Peyer's patch (tissue), 4 donors: ENCODE results near the gene TRAPPC13. TPM values are rescaled to one million over a fixed set of nuclear protein-coding genes. Genes with fewer than 3 reads are reported as not detected.

ENCODE experiments used
- DNase-seq, 3 donors: peaks; one replicate each; pipeline ENCODE4 v3.0.0-alpha.2; 2017 to 2019
- H3K27ac ChIP-seq, 4 donors: fragments of 200-600 bp; sonication (generic); one replicate each; pipeline ENCODE4 v1.5.1; 2016 to 2019
- H3K27me3 ChIP-seq, 2 donors: fragments of 200-600 bp; sonication (generic); one replicate each; pipeline ENCODE4 v1.5.1; 2019
- H3K36me3 ChIP-seq, 3 donors: fragments of 200-600 bp; sonication (generic); one replicate each; pipeline ENCODE4 v1.5.1; 2016 to 2019
- H3K4me1 ChIP-seq, 4 donors: fragments of 200-600 bp; sonication (generic); one replicate each; pipeline ENCODE4 v1.5.1; 2016 to 2019
- H3K4me3 ChIP-seq, 4 donors: fragments of 200-600 bp; sonication (generic); 1 replicate in 3 of 4; 2 replicates in 1 of 4; pipeline ENCODE4 v1.5.1; 2016 to 2019; ENCODE audit warnings: mild to moderate bottlenecking in 1 of 4
- H3K9me3 ChIP-seq, 4 donors: fragments of 200-600 bp; sonication (generic); one replicate each; pipeline ENCODE4 v1.5.1; 2016 to 2019; ENCODE audit warnings: mild to moderate bottlenecking in 1 of 4
- CTCF ChIP-seq, 6 experiments: fragments of 450-650 bp in 4 of 6; fragments of 200-600 bp in 2 of 6; sonication (generic) in 1 of 6; IDR thresholded peaks; one replicate each; pipeline ENCODE4 v1.5.1; 2017 to 2019; ENCODE audit warnings: antibody characterized with exemption in 6 of 6, mild to moderate bottlenecking in 3 of 6, moderate library complexity in 1 of 6
- POLR2A ChIP-seq, 2 donors: fragments of 450-650 bp; IDR thresholded peaks; one replicate each; pipeline ENCODE4 v1.5.1; 2017; ENCODE audit warnings: antibody characterized with exemption in 2 of 2, mild to moderate bottlenecking in 2 of 2, moderate library complexity in 2 of 2
- small RNA-seq, 2 donors: library from RNA; depleted of rRNA; stranded (forward); fragments of <200 nt; gene quantifications; one replicate each; pipeline ENCODE3, GENCODE V24; 2016
- total RNA-seq, 4 donors: library from RNA; depleted of rRNA; stranded (reverse); fragments of >200 nt; gene quantifications; one replicate each; pipeline ENCODE4 v1.1.0, GENCODE V29; 2016

Gene TRAPPC13
- total RNA-seq, 4 donors from 2014 or later, result 19.0 to 27.1 (median 24.9) TPM

DNA sequence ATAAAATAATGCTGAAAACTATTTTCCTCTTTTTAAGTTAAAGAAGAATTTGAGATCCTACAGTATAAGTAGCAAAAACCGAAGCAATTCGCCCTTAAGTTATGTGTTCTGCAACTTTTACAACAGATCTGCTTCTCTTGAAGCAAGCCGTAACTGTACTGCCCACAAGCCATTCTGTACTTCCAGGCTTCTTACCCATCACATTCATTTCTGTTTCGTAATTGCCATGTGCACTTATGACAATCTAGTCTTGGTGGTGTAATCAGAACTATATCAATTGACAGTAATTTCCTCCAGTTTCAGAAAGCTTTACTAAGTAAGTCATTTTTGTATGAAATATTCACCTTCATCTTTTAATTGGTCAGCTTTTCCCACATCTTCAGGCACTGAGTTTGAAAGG is 83.3 kb downstream of the TRAPPC13 start:
- DNase-seq, result no peak
- Histone ChIP-seq H3K27me3 (no peaks in the 10 kb centered on the region), H3K4me1 (no peaks in the 10 kb centered on the region), H3K27ac (no peak overlapping the region), H3K9me3 (no peaks in the 10 kb centered on the region), H3K4me3 (no peak overlapping the region), H3K36me3 (no peaks in the 10 kb centered on the region)
- no peak for TF ChIP-seq POLR2A (IDR thresholded peaks at IDR 0.05)
- TF ChIP-seq CTCF (IDR thresholded peaks at IDR 0.05), result no peak

Small RNA genes lying within 50 kb of the gene (small RNA-seq; reads per million reads assigned to genes)
- 0 reads per million in 2 donors for gene RNU6-540P

Other genes starting within 250 kb of the TRAPPC13 start
- gene ADAMTS6, start 143.1 kb upstream of the TRAPPC13 start, total RNA-seq, result 10 to 100 TPM in 1 of 4 donors, 1 to 10 TPM in 2, under 1 TPM in 1; 0.80 to 13.2 (median 2.2) TPM
- 10 to 100 TPM in 1 of 4 donors, 1 to 10 TPM in 3; 4.5 to 22.3 (median 8.5) TPM for gene CENPK, start 61.9 kb upstream of the TRAPPC13 start, total RNA-seq
- gene PPWD1, start 61.7 kb upstream of the TRAPPC13 start, total RNA-seq, result 10 to 100 TPM; 31.2 to 84.2 (median 38.2) TPM
- gene TRIM23, start 694 bp upstream of the TRAPPC13 start, total RNA-seq, result 10 to 100 TPM in 2 of 4 donors, 1 to 10 TPM in 2; 5.1 to 11.8 (median 10.0) TPM
- gene SHLD3, start within 50 bp of the TRAPPC13 start, total RNA-seq, result 1 to 10 TPM; 3.3 to 7.4 (median 3.6) TPM
- 10 to 100 TPM in 1 of 4 donors, 1 to 10 TPM in 3; 1.9 to 16.5 (median 2.1) TPM for gene SGTB, start 97.1 kb downstream of the TRAPPC13 start, total RNA-seq
- 10 to 100 TPM in 2 of 4 donors, 1 to 10 TPM in 2; 2.2 to 17.3 (median 9.8) TPM for gene NLN, start 97.2 kb downstream of the TRAPPC13 start, total RNA-seq